Fibroblast of lung (primary cell): Measurements from ENCODE around the gene CPSF4L. TPM values are rescaled to one million over a fixed set of nuclear protein-coding genes. Genes with fewer than 3 reads are reported as not detected.

Experiments
- DNase-seq, 2 donors: peaks; one replicate each; pipeline versions ENCODE4 v3.0.0 to v3.0.0-alpha.2; 2010; ENCODE audit warnings: low read depth in 2 of 2
- H2AFZ ChIP-seq: 2 replicates; pipeline ENCODE4 v1.5.1; 2012; ENCODE audit warnings: low read length, control low read depth, inconsistent platforms
- H3K27ac ChIP-seq: 2 replicates; pipeline ENCODE4 v1.5.1; 2011; ENCODE audit warnings: low read length, control low read depth; ENCODE audit not compliant: insufficient read depth
- H3K27me3 ChIP-seq: 2 replicates; pipeline ENCODE4 v1.5.1; 2011; ENCODE audit warnings: mild to moderate bottlenecking, low read length; ENCODE audit not compliant: control insufficient read depth, insufficient read depth
- H3K36me3 ChIP-seq: 2 replicates; pipeline ENCODE4 v1.5.1; 2011; ENCODE audit warnings: low read length; ENCODE audit not compliant: control insufficient read depth, insufficient read depth
- H3K4me1 ChIP-seq: 2 replicates; pipeline ENCODE4 v1.5.1; 2011; ENCODE audit warnings: low read length; ENCODE audit not compliant: control insufficient read depth, insufficient read depth; ENCODE audit errors: extremely low read depth
- H3K4me2 ChIP-seq: 2 replicates; pipeline ENCODE4 v1.5.1; 2011; ENCODE audit warnings: low read length, control low read depth; ENCODE audit not compliant: insufficient read depth; ENCODE audit errors: extremely low read depth
- H3K4me3 ChIP-seq, 4 experiments: fragments of 200-600 bp in 1 of 4; sonication (generic) in 1 of 4; replicated peaks in 1 of 4; 2 replicates each; pipeline ENCODE4 v1.5.1; 2011 to 2016; ENCODE audit warnings: low read length in 4 of 4, low read depth in 3 of 4, mild to moderate bottlenecking in 3 of 4, control low read depth in 2 of 4, inconsistent platforms in 1 of 4, mixed read lengths in 1 of 4; ENCODE audit not compliant: insufficient read depth in 1 of 4; ENCODE audit errors: control extremely low read depth in 1 of 4
- H3K79me2 ChIP-seq: 2 replicates; pipeline ENCODE4 v1.5.1; 2012; ENCODE audit warnings: mild to moderate bottlenecking, low read length, inconsistent platforms; ENCODE audit not compliant: control insufficient read depth, insufficient read depth
- H3K9ac ChIP-seq: 2 replicates; pipeline ENCODE4 v1.5.1; 2011; ENCODE audit warnings: mild to moderate bottlenecking, low read length, control low read depth; ENCODE audit not compliant: insufficient read depth
- H3K9me3 ChIP-seq: 2 replicates; pipeline ENCODE4 v1.5.1; 2012; ENCODE audit warnings: low read depth, low read length; ENCODE audit not compliant: control insufficient read depth, insufficient read depth
- H4K20me1 ChIP-seq: 2 replicates; pipeline ENCODE4 v1.5.1; 2011; ENCODE audit warnings: low read length; ENCODE audit not compliant: control insufficient read depth, insufficient read depth; ENCODE audit errors: extremely low read depth
- EZH2 ChIP-seq: IDR thresholded peaks from 2 replicates; pipeline ENCODE4 v1.5.1; 2012; ENCODE audit warnings: low read length, control low read depth, mild to moderate bottlenecking; ENCODE audit errors: missing control alignments
- polyA plus RNA-seq, 2 donors: library from polyadenylated mRNA; depleted of rRNA in 1 of 2; stranded (reverse) in 1 of 2; unstranded in 1 of 2; fragments of >200 nt; gene quantifications; 2 replicates each; pipeline ENCODE4 v1.2.1, GENCODE V29; 2011 to 2012; ENCODE audit warnings: missing spikeins in 1 of 2
- total RNA-seq: library from RNA; depleted of rRNA; stranded (reverse); fragments of >200 nt; gene quantifications from 2 replicates; pipeline ENCODE4 v1.2.1, GENCODE V29; 2014
- TF ChIP-seq, protein P1 (sequence below), 2 donors: IDR thresholded peaks in 1 of 2; conservative IDR thresholded peaks in 1 of 2; 1 replicate in 1 of 2; 2 replicates in 1 of 2; pipeline ENCODE4 v1.5.1; 2011 to 2012; ENCODE audit warnings: low read length in 2 of 2, control low read depth in 1 of 2, inconsistent platforms in 1 of 2, low read depth in 1 of 2, mild to moderate bottlenecking in 1 of 2

CPSF4L gene
- total and polyA plus RNA-seq, 2 donors (not counting 1 experiment from before 2014, with no cell fraction given), result not detected

DNA sequence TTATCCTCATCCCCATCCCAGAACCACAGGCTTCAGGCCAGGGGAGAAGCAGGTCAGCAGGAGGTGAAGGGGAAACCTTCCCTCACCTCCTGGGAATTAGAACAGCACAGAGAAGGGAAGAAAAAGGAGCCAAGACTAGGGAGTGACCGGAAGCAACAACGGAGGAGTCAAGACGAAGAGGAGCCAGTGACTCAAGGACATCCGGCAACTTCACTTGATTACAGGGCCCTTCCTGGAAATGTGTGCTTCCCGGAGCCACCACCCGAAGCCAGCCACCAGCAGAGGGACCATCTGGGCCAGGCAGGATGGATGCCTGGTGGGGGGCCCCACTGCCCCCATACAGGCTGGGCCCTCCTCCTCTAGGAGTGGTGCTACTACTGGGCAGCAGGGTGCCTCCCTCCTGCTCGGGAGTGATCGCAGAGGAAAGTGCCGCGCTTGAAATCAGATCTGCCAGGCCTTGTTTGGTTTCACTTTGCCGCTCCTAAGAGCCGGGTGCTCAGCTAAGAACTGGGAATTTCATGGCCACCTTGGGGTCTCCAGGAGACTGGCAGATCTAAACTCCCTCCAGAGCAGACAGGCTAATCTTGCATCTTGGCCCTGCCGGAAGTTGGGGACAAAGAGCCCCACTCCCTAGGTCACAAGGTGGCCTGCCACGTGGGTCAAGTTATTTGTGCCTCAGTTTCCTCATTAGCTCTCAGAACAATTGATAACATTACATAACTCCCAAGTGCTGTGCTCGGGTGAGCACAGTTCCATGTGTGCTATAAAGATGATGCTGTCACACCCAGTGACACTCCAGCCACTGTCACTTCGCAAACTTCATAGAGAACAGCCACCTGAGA is 43.5 kb upstream of the CPSF4L start:
- no peaks in the 10 kb centered on the region for H4K20me1 ChIP-seq
- peaks cover 45% of the 10 kb centered on the region for H3K4me1 ChIP-seq
- DNase-seq, result peak; percentile 79 to 83
- peak overlapping the region; percentile 45 to 55 (median 51) for H3K4me3 ChIP-seq
- H3K79me2 ChIP-seq, result peaks cover 83% of the 10 kb centered on the region
- peak overlapping the region; percentile 99 for H3K4me2 ChIP-seq
- no peaks in the 10 kb centered on the region for H3K9me3 ChIP-seq
- peak overlapping the region; percentile 39 for H3K9ac ChIP-seq
- H3K27ac ChIP-seq, result peak overlapping the region; percentile 98
- H3K36me3 ChIP-seq, result no peaks in the 10 kb centered on the region
- H3K27me3 ChIP-seq, result no peaks in the 10 kb centered on the region
- no peak overlapping the region for H2AFZ ChIP-seq
- TF ChIP-seq EZH2, result no peak
- TF ChIP-seq, protein P1, sequence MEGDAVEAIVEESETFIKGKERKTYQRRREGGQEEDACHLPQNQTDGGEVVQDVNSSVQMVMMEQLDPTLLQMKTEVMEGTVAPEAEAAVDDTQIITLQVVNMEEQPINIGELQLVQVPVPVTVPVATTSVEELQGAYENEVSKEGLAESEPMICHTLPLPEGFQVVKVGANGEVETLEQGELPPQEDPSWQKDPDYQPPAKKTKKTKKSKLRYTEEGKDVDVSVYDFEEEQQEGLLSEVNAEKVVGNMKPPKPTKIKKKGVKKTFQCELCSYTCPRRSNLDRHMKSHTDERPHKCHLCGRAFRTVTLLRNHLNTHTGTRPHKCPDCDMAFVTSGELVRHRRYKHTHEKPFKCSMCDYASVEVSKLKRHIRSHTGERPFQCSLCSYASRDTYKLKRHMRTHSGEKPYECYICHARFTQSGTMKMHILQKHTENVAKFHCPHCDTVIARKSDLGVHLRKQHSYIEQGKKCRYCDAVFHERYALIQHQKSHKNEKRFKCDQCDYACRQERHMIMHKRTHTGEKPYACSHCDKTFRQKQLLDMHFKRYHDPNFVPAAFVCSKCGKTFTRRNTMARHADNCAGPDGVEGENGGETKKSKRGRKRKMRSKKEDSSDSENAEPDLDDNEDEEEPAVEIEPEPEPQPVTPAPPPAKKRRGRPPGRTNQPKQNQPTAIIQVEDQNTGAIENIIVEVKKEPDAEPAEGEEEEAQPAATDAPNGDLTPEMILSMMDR (conservative IDR thresholded peaks at IDR 0.05 in 1 of 2, IDR thresholded peaks at IDR 0.05 in 1 of 2; ENCODE audit: low read depth in 1 of 2, low read length in 2 of 2), result peak; percentile 32 to 37

DNA sequence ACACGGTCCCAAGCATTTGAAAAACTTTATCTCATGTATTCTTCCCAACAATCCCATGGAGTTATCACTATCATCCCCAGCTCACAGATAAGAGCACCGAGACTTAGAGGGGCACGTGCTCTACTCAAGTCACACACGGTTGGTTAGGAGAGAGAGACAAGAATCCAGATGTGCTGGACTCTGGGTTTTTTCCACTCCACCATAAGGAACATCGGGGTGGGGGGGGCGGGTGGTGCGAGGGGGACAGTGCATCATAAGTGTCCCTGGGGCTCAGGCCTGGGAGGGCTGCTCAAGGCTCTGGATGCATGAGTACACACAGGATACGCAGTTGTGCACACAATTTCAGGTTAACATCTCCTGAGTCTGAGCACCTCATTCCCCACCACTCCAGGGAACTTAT is 42.8 kb upstream of the CPSF4L start:
- peak overlapping the region; percentile 99 for H3K4me2 ChIP-seq
- DNase-seq, result no peak
- TF ChIP-seq, protein P1 (conservative IDR thresholded peaks at IDR 0.05 in 1 of 2, IDR thresholded peaks at IDR 0.05 in 1 of 2; ENCODE audit: low read depth in 1 of 2, low read length in 2 of 2), result no peak
- TF ChIP-seq EZH2, result no peak

DNA sequence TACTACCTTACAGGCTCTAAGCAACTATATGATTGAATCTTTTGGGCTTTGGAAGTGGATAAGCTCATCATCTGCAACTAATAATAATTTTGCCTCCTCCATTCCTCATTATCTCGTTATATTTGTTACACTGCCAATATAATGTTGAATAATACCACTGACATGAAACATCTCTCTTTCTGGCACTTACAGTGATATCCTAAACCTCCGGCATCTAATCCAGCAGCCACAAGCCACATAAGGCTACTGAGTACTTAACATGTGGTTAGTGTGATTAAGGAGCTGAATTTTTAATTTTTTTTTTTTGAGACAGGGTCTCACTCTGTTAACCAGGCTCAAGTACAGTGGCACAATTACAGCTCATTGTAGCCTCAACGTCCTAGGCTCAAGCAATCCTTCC is 40.5 kb upstream of the CPSF4L start:
- Histone ChIP-seq H3K4me3 (no peak overlapping the region), H3K4me1 (peaks cover 36% of the 10 kb centered on the region)

More for the DNA sequence above, 42.8 kb upstream of the CPSF4L start:
- H4K20me1 ChIP-seq, result no peaks in the 10 kb centered on the region
- peaks cover 83% of the 10 kb centered on the region for H3K79me2 ChIP-seq
- H3K27me3 ChIP-seq, result no peaks in the 10 kb centered on the region
- H3K4me1 ChIP-seq, result peaks cover 41% of the 10 kb centered on the region
- no peak overlapping the region for H2AFZ ChIP-seq
- H3K27ac ChIP-seq, result peak overlapping the region; percentile 98
- H3K4me3 ChIP-seq, result peak overlapping the region in 2 of 4 experiments; percentile 0 to 55
- H3K9ac ChIP-seq, result no peak overlapping the region
- H3K9me3 ChIP-seq, result no peaks in the 10 kb centered on the region
- no peaks in the 10 kb centered on the region for H3K36me3 ChIP-seq

More for the DNA sequence above, 40.5 kb upstream of the CPSF4L start:
- no peaks in the 10 kb centered on the region for H3K27me3 ChIP-seq
- no peak overlapping the region for H2AFZ ChIP-seq
- H3K79me2 ChIP-seq, result peaks cover 78% of the 10 kb centered on the region
- H3K4me2 ChIP-seq, result no peak overlapping the region
- no peak overlapping the region for H3K27ac ChIP-seq
- no peaks in the 10 kb centered on the region for H3K9me3 ChIP-seq
- H3K36me3 ChIP-seq, result no peaks in the 10 kb centered on the region
- H3K9ac ChIP-seq, result no peak overlapping the region
- peak in 1 of 2 donors; percentile 86 for DNase-seq
- no peaks in the 10 kb centered on the region for H4K20me1 ChIP-seq
- no peak for TF ChIP-seq EZH2
- TF ChIP-seq, protein P1 (conservative IDR thresholded peaks at IDR 0.05 in 1 of 2, IDR thresholded peaks at IDR 0.05 in 1 of 2; ENCODE audit: low read depth in 1 of 2, low read length in 2 of 2), result no peak
